ENCODE data around the gene C1QTNF4.

DNA sequence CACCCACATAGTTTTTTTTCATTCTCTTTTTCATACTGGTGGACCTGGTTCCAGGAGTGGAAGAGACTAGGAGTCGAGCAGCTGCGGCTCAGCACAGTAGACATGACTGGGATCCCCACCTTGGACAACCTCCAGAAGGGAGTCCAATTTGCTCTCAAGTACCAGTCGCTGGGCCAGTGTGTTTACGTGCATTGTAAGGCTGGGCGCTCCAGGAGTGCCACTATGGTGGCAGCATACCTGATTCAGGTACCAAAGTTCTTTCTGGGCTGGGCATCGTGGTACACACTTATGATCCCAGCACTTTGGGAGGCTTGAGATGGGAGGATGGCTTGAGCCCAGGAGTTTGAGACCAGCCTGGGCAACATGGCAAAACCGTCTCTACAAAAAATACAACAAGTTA lies 24.6 kb downstream of the C1QTNF4 start:
- TF ChIP-seq, protein P1, sequence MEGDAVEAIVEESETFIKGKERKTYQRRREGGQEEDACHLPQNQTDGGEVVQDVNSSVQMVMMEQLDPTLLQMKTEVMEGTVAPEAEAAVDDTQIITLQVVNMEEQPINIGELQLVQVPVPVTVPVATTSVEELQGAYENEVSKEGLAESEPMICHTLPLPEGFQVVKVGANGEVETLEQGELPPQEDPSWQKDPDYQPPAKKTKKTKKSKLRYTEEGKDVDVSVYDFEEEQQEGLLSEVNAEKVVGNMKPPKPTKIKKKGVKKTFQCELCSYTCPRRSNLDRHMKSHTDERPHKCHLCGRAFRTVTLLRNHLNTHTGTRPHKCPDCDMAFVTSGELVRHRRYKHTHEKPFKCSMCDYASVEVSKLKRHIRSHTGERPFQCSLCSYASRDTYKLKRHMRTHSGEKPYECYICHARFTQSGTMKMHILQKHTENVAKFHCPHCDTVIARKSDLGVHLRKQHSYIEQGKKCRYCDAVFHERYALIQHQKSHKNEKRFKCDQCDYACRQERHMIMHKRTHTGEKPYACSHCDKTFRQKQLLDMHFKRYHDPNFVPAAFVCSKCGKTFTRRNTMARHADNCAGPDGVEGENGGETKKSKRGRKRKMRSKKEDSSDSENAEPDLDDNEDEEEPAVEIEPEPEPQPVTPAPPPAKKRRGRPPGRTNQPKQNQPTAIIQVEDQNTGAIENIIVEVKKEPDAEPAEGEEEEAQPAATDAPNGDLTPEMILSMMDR (conservative IDR thresholded peaks at IDR 0.05) = no peak
- TF ChIP-seq EZH2 (IDR thresholded peaks at IDR 0.05; ENCODE audit: low read depth) = no peak
